ENCODE results near the gene NR2F1-AS1. TPM values are rescaled to one million over a fixed set of nuclear protein-coding genes. Genes with fewer than 3 reads are reported as not detected.

NR2F1-AS1 gene
- total RNA-seq, 1 experiment from 2014 or later, result not detected

GRCh38 chr5:93622240-93622885, 41.3 kb upstream of the NR2F1-AS1 start:
- peaks cover 5% of the 10 kb centered on the region for H3K36me3 Mint-ChIP-seq (ENCODE audit: insufficient read depth, unreplicated experiment)
- CTCF ChIA-PET, result no interaction called here
- Histone ChIP-seq H3K36me3 (ENCODE audit: control insufficient read depth, insufficient read depth, low read length) (no peaks in the 10 kb centered on the region), H3K4me1 (no peaks in the 10 kb centered on the region), H3K27me3 (replicated peaks; ENCODE audit: control insufficient read depth, insufficient read depth, low read length) (no peaks in the 10 kb centered on the region), H3K4me3 (ENCODE audit: low read depth, low read length) (no peak overlapping the region), H3K9me3 (no peaks in the 10 kb centered on the region)
- DNase-seq, result peak in 1 of 2 experiments; percentile 30
- TF ChIP-seq, protein P1, sequence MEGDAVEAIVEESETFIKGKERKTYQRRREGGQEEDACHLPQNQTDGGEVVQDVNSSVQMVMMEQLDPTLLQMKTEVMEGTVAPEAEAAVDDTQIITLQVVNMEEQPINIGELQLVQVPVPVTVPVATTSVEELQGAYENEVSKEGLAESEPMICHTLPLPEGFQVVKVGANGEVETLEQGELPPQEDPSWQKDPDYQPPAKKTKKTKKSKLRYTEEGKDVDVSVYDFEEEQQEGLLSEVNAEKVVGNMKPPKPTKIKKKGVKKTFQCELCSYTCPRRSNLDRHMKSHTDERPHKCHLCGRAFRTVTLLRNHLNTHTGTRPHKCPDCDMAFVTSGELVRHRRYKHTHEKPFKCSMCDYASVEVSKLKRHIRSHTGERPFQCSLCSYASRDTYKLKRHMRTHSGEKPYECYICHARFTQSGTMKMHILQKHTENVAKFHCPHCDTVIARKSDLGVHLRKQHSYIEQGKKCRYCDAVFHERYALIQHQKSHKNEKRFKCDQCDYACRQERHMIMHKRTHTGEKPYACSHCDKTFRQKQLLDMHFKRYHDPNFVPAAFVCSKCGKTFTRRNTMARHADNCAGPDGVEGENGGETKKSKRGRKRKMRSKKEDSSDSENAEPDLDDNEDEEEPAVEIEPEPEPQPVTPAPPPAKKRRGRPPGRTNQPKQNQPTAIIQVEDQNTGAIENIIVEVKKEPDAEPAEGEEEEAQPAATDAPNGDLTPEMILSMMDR (IDR thresholded peaks at IDR 0.05; ENCODE audit: insufficient read depth in 1 of 2, low read depth in 1 of 2, low read length in 1 of 2, severe bottlenecking in 1 of 2, unreplicated experiment in 1 of 2), result no peak
- intact Hi-C loops (cut with micrococcal nuclease; ENCODE audit: unreplicated experiment), result loop anchor here (5.0 kb wide), 3 partner anchors 45 to 180 kb away; no protein-coding TSS in a partner anchor
- no peaks in the 10 kb centered on the region for H3K27me3 Mint-ChIP-seq (ENCODE audit: insufficient read depth, unreplicated experiment)
- POLR2A ChIA-PET, result no interaction called here
- H3K27ac Mint-ChIP-seq (ENCODE audit: unreplicated experiment), result no peak overlapping the region
- BruUV-seq (replicated peaks), result no TSS peak
- peaks cover 12% of the 10 kb centered on the region for H3K4me1 Mint-ChIP-seq (ENCODE audit: low read depth, unreplicated experiment)
- peak overlapping the region; percentile 97 for H3K4me3 Mint-ChIP-seq (ENCODE audit: unreplicated experiment)
- no peaks in the 10 kb centered on the region for H3K9me3 Mint-ChIP-seq (ENCODE audit: unreplicated experiment)

DNA sequence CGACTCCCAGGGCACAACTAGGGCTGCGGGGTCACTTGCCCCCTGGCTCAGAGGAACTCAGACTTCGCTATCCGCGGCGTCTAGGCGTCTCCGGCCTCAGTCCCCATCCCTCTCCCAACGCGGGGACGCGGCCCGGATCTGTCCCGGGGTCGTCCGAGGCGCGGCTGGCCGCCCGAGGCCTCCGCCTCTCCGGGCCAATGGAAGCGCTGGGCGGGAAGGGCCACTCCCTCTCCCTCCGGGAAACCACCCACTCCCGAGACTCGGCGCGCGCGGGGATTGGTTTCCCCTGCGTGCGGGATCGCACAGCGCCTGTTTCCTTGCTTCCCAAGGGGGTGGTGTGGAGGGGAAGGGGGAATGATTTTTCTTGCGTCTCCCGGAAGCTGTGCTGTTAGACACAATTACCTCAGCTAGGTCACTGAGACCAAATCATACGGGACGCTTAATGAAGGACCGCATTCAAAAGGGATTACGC, 40.3 kb upstream of the NR2F1-AS1 start:
- H3K4me3 Mint-ChIP-seq (ENCODE audit: unreplicated experiment), result peak overlapping the region; percentile 97
- CTCF ChIA-PET, result interaction anchor here (1.5 kb wide), 1 partner anchor 180 kb away, joined by 6 read pairs; no protein-coding TSS in a partner anchor
- DNase-seq, result peak; percentile 75 to 79
- no peaks in the 10 kb centered on the region for H3K9me3 Mint-ChIP-seq (ENCODE audit: unreplicated experiment)
- H3K4me1 Mint-ChIP-seq (ENCODE audit: low read depth, unreplicated experiment), result peaks cover 12% of the 10 kb centered on the region
- Histone ChIP-seq H3K36me3 (ENCODE audit: control insufficient read depth, insufficient read depth, low read length) (no peaks in the 10 kb centered on the region), H3K27me3 (replicated peaks; ENCODE audit: control insufficient read depth, insufficient read depth, low read length) (no peaks in the 10 kb centered on the region), H3K4me1 (no peaks in the 10 kb centered on the region), H3K9me3 (no peaks in the 10 kb centered on the region), H3K4me3 (ENCODE audit: low read depth, low read length) (peak overlapping the region; percentile 83)
- peaks cover 5% of the 10 kb centered on the region for H3K36me3 Mint-ChIP-seq (ENCODE audit: insufficient read depth, unreplicated experiment)
- no TSS peak for BruUV-seq (replicated peaks)
- TF ChIP-seq, protein P1 (IDR thresholded peaks at IDR 0.05; ENCODE audit: insufficient read depth in 1 of 2, low read depth in 1 of 2, low read length in 1 of 2, severe bottlenecking in 1 of 2, unreplicated experiment in 1 of 2), result no peak
- intact Hi-C loops (cut with micrococcal nuclease; ENCODE audit: unreplicated experiment), result loop anchor here (1.0 to 5.0 kb wide), 4 partner anchors 16 to 181 kb away; no protein-coding TSS in a partner anchor
- H3K27me3 Mint-ChIP-seq (ENCODE audit: insufficient read depth, unreplicated experiment), result no peaks in the 10 kb centered on the region
- POLR2A ChIA-PET, result no interaction called here
- H3K27ac Mint-ChIP-seq (ENCODE audit: unreplicated experiment), result peak overlapping the region; percentile 69

DNA sequence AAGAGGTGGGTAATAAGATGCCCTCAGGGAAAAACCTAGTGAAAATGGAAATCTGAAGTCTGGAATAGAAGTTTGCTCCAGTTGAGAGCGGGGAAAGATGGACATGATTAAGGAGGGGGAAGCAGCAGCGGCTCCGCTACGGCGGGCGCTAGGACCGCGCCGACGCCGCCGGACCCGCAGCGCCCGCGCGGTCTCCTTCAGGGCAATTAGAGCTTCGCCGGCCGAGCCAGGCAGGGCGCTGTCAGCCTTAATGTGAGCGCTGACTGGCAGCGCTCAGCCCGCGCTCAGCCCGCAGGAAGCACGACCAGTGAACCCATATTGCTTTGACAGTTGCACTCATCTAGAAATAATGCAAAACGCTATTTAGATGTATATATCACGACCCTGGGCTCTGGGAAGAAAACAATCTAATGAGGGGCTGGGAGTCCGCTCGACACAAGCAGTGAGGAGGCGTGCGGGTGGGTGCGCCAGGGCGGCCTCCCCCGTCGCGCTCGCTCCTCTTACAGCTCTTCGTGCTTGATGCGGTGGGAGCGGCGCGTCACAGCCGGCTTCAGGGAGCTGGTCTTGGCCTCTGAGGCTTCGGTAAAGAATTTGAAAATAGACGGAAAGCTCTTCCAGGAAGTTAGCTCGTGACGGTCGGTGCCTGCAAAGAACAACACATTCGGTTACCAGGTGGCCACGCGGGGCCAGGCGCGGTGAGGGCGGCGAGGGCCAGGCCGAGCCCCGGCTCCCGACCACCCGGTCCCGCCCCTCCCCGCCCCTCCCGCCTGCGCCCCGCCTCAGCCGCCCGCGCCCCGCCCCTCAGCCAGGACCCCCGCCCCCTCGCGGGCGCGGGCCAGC, 39.7 kb upstream of the NR2F1-AS1 start:
- intact Hi-C loops (cut with micrococcal nuclease; ENCODE audit: unreplicated experiment), result loop anchor here (1.0 to 5.0 kb wide), 5 partner anchors 17 to 182 kb away; partner anchors contain the start of gene NR2F1
- ChIA-PET POLR2A (no interaction called here), CTCF (interaction anchor here (0.5 to 1.5 kb wide), 3 partner anchors 14 to 274 kb away, joined by 3 to 6 read pairs (median 6); no protein-coding TSS in a partner anchor)
- Mint-ChIP-seq H3K36me3 (ENCODE audit: insufficient read depth, unreplicated experiment) (peaks cover 5% of the 10 kb centered on the region), H3K27me3 (ENCODE audit: insufficient read depth, unreplicated experiment) (no peaks in the 10 kb centered on the region), H3K9me3 (ENCODE audit: unreplicated experiment) (no peaks in the 10 kb centered on the region), H3K4me1 (ENCODE audit: low read depth, unreplicated experiment) (peaks cover 12% of the 10 kb centered on the region), H3K4me3 (ENCODE audit: unreplicated experiment) (peak overlapping the region; percentile 97), H3K27ac (ENCODE audit: unreplicated experiment) (peak overlapping the region; percentile 69)
- BruUV-seq (replicated peaks), result no TSS peak
- peak; percentile 69 to 76 for DNase-seq
- no peaks in the 10 kb centered on the region for H3K27me3 ChIP-seq (replicated peaks; ENCODE audit: control insufficient read depth, insufficient read depth, low read length)
- H3K9me3 ChIP-seq, result no peaks in the 10 kb centered on the region
- peak overlapping the region; percentile 83 for H3K4me3 ChIP-seq (ENCODE audit: low read depth, low read length)
- no peaks in the 10 kb centered on the region for H3K4me1 ChIP-seq
- TF ChIP-seq, protein P1 (IDR thresholded peaks at IDR 0.05; ENCODE audit: insufficient read depth in 1 of 2, low read depth in 1 of 2, low read length in 1 of 2, severe bottlenecking in 1 of 2, unreplicated experiment in 1 of 2), result no peak
- H3K36me3 ChIP-seq (ENCODE audit: control insufficient read depth, insufficient read depth, low read length), result no peaks in the 10 kb centered on the region

Measured in Caco-2 (cell line).